Left ventricle myocardium inferior (tissue), 1 donor: ENCODE data around the gene CEACAM1. TPM values are rescaled to one million over a fixed set of nuclear protein-coding genes. Genes with fewer than 3 reads are reported as not detected.
A peak's percentile ranks its signal among the peaks of the same experiment; 100 is the strongest.
"Not testable (repeated sequence)": the region's sequence is repeated elsewhere in the genome, so short reads cannot be mapped to it uniquely, and the experiment has no call there.

Experiments used
- DNase-seq: peaks from one replicate; pipeline ENCODE4 v3.0.0-alpha.2; 2020
- H3K27ac ChIP-seq: fragments of 200-600 bp; replicated peaks from 2 replicates; pipeline ENCODE4 v1.8.0; 2021
- H3K27me3 ChIP-seq: fragments of 200-600 bp; 2 replicates; pipeline ENCODE4 v1.8.0; 2021; ENCODE audit warnings: low read depth
- H3K36me3 ChIP-seq: fragments of 200-600 bp; 2 replicates; pipeline ENCODE4 v1.8.0; 2021
- H3K4me1 ChIP-seq: fragments of 200-600 bp; 2 replicates; pipeline ENCODE4 v1.8.0; 2021
- H3K4me3 ChIP-seq: fragments of 200-600 bp; 2 replicates; pipeline ENCODE4 v1.8.0; 2021; ENCODE audit warnings: mild to moderate bottlenecking, moderate library complexity
- H3K9me3 ChIP-seq: fragments of 200-600 bp; replicated peaks from 2 replicates; pipeline ENCODE4 v1.8.0; 2021
- CTCF ChIP-seq: fragments of 200-600 bp; IDR thresholded peaks from 2 replicates; pipeline ENCODE4 v1.8.0; 2021; ENCODE audit warnings: antibody characterized with exemption, mild to moderate bottlenecking, borderline replicate concordance
- intact Hi-C: fragments of 100-400 bp; cut with micrococcal nuclease; formaldehyde crosslinking; loops from one replicate; pipeline ENCODE4 v1.11.0; 2022
- total RNA-seq: library from RNA; stranded (reverse); fragmentation: NEBNext Ultra II Directional; extraction: Animal tissue kit (Norgen Biotek cat#: 25700); gene quantifications from one replicate; pipeline ENCODE4 v1.2.1, GENCODE V29; 2021
- donor health status: DM: no; HTN: yes; CAD: no; lungs with severe emphysema.

The CEACAM1 gene
- total RNA-seq, 1 donor from 2014 or later: 3.4 TPM

DNA sequence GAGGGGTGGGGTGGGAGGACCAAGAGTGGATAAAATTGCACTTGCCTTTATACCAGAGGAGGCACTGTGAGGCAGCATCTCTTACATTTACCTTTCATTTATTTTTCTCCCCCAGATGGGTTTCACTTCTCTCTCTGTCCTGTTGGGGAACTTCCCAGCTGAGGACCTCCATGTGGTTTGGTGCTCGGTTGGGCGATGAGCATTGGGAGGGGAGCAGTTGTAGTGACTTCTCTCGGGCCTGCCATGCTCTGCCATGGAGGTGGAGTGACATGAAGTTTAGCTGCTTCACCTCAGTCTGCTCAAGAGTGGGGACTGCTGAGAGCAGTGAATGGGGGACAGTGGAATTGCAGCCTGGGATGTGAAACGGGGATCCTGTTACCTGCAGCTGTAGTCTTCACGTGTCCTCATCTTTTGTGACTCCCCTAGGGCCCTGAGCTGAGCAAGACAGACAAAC, 62.4 kb downstream of the CEACAM1 start:
- Histone ChIP-seq H3K9me3 (no peaks in the 10 kb centered on the region), H3K4me1 (peaks cover 27% of the 10 kb centered on the region), H3K36me3 (no peaks in the 10 kb centered on the region), H3K27ac (peak overlapping the region; percentile 78), H3K27me3 (no peaks in the 10 kb centered on the region), H3K4me3 (no peak overlapping the region)
- DNase-seq: no peak
- intact Hi-C loops: no loop called here
- TF ChIP-seq CTCF: no peak

DNA sequence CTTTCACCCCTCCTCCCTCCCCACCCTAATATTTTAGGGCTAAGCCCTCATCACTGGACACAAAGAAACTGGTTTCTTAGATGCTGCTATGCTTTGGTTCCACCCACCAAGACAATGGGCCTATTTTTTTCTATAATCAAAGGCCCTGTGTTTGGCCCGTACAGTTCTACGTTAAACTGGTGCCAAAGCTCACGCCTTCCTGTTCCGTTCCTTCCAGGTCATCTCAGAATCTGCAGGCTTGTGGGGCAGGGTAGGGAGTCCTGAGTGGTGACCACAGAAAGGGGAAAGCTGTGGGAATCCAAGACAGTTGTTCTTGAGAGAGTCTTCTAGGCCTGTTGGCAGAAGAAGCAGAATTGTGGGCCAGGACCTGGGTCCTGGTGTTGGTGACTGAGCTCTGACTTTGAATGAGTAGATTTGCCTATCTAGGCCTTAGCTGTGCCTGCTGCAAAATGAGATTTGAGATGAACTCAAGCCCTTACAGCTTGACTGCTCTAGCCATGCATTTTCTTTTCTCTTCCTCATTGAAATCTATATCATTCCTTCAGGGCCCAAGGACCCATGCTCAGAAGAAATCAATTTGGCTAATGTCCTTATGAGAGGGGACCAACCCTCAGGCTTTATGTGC, 66.5 kb downstream of the CEACAM1 start:
- TF ChIP-seq CTCF: no peak
- DNase-seq: no peak
- Histone ChIP-seq H3K4me3 (no peak overlapping the region), H3K27me3 (no peaks in the 10 kb centered on the region), H3K4me1 (peaks cover 20% of the 10 kb centered on the region), H3K9me3 (no peaks in the 10 kb centered on the region), H3K36me3 (no peaks in the 10 kb centered on the region), H3K27ac (peak overlapping the region; percentile 49)
- intact Hi-C loops: no loop called here

GRCh38 chr19:42461231-42461630, 67.0 kb downstream of the CEACAM1 start:
- H3K27ac ChIP-seq: peak overlapping the region; percentile 49
- not testable (repeated sequence) for DNase-seq

GRCh38 chr19:42459926-42460325, 68.4 kb downstream of the CEACAM1 start:
- Histone ChIP-seq H3K36me3 (no peaks in the 10 kb centered on the region), H3K27me3 (no peaks in the 10 kb centered on the region), H3K4me3 (no peak overlapping the region), H3K9me3 (no peaks in the 10 kb centered on the region), H3K4me1 (peaks cover 16% of the 10 kb centered on the region), H3K27ac (no peak overlapping the region)
- intact Hi-C loops: no loop called here
- DNase-seq: no peak
- no peak for TF ChIP-seq CTCF

More at GRCh38 chr19:42461231-42461630, 67.0 kb downstream of the CEACAM1 start:
- H3K36me3 ChIP-seq, intact Hi-C loops, H3K4me3 ChIP-seq, H3K9me3 ChIP-seq, H3K27me3 ChIP-seq: not testable (repeated sequence)
- H3K4me1 ChIP-seq: peaks cover 16% of the 10 kb centered on the region

Other genes with a start within 250 kb of the CEACAM1 start
- not detected for gene PRR19, start 226.3 kb downstream of the CEACAM1 start, total RNA-seq
- 2.1 TPM for gene PAFAH1B3, start 225.9 kb downstream of the CEACAM1 start, total RNA-seq
- 0.36 TPM for gene TMEM145, start 215.2 kb downstream of the CEACAM1 start, total RNA-seq
- gene MEGF8, start 202.8 kb downstream of the CEACAM1 start, total RNA-seq: 34.3 TPM
- gene CNFN, start 138.2 kb downstream of the CEACAM1 start, total RNA-seq: 0.49 TPM
- gene LIPE, start 101.1 kb downstream of the CEACAM1 start, total RNA-seq: 55.8 TPM
- gene CXCL17, start 85.5 kb downstream of the CEACAM1 start, total RNA-seq: not detected
- gene CEACAM8, start 66.4 kb upstream of the CEACAM1 start, total RNA-seq: not detected
- gene PSG3, start 212.0 kb upstream of the CEACAM1 start, total RNA-seq: not detected
- not detected for gene PSG8, start 237.2 kb upstream of the CEACAM1 start, total RNA-seq